H4 (cell line): ENCODE measurements around the gene FAM234B. TPM values are rescaled to one million over a fixed set of nuclear protein-coding genes. Genes with fewer than 3 reads are reported as not detected.
"Not testable (repeated sequence)": the region's sequence is repeated elsewhere in the genome, so short reads cannot be mapped to it uniquely, and the experiment has no call there.

Experiments used
- DNase-seq: peaks from one replicate; pipeline ENCODE4 v3.0.0-alpha.2; 2015; ENCODE audit warnings: low spot score
- total RNA-seq: library from RNA; depleted of rRNA; stranded (reverse); fragments of >200 nt; shearing (Covaris generic); gene quantifications from 2 replicates; pipeline ENCODE4 v1.2.3, GENCODE V29; 2014

The FAM234B gene
- total RNA-seq, 1 experiment from 2014 or later = 5.1 TPM

DNA sequence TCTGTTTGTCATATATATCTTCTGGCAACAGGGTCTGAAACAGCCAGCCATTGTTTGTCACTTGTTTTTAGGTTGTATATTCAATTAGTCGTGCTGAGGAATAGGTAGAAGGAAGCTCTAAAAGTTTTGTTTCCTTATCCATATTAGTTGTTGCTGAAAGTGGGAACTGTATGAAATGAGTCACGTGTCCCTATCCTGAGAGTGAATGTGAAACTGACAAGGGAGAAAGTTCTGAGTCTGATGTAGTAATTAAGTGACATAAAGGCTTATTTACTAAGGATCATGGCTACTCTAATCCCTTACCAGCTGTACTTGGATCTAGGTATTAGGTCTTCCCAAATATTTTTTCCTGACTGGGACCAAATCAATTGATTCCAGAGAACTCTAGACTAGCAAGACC, 16.4 kb downstream of the FAM234B start:
- DNase-seq = no peak

DNA sequence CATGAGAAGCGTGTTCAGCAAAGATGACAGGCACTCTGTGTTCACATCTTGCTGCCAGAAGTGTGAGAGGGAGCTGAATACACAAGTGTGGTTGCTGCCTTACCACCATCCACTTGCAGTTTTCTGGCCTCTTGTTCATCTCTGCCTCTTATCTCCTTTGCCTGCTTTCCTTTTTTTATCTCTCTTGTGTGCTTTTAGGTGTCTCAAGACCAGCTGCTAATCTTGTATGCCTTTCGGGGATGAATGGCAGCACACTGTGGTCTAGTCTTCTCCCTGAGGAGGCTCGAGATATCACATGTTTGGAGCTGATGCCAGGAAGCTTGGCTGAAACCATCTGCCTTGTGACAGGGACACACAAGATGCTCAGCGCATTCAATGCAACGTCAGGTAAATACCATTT, 17.2 kb downstream of the FAM234B start:
- no peak for DNase-seq

DNA sequence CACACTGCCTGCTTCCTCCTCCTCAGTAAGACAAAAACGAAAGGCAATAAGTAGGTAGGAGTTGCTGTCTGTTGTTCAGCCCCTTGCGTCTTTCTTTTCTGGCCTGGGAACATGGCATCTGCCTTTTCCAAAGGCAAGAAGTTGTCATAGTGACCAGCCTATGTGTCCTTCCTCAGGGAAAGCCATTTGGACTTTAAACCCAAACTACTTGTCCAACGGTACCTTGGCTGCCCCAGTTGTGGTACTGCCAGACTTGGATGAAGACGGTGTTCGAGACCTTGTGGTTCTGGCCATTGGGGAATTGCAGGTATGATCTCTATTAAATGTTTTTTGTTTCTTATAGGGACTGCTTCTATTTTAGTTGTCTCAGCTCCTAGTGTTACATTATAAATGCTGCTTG, 18.5 kb downstream of the FAM234B start:
- no peak for DNase-seq

DNA sequence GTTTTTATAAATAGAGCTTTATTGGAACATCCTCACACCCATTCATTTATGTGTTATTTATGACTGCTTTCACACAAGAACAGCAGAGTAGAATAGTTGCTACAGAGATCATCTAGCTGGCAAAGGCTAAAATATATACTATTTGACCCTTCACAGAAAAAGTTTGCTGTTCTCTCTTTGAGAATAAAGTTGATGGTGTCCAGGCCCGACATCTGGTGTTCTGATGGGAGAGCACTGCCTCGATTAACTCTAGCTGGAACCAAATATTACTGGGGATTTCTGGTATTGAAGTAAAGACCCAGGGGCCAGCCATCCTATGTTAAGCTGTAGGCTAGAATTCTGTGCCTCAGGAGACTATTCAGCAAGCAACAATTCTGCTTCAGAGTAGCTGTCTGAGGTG, 21.8 kb downstream of the FAM234B start:
- DNase-seq = no peak

DNA sequence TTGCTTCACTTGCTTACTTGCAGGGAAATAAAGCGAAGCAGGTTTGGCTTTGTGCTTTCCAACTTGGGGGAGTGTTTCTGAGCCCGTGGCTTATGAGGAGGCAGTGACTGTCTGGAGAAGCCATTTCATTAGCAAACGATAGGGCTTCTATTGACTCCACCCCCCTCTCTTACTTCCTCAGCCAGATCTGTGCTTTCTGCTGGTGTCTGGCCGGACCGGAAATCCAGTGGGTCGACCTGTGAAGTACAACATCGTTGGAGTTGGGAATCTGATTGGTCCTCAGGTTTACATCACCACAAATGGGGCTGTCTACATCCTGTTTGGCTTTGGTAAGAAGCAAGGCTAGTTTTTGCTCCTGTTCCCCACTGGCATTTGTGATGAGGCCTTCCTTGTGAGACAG, 22.3 kb downstream of the FAM234B start:
- no peak for DNase-seq

DNA sequence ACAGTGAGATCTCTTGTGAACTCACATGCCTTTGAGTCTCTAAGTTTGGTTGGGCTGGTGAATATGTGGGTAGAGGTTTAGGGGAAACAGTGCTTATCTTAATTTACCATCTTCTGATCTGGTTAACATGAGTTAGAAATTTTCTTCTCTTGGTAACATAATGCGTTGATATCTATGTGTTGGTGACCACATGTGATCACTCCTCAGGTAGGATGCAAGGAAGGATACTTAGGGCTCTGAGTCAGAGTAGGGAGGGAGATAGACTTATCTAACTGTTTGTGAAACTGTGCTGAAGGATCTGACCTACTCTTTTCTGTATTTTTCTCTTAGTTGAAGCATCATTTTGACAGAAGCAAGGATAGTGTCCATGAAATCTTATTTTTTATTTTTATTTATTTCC, 23.1 kb downstream of the FAM234B start:
- no peak for DNase-seq

DNA sequence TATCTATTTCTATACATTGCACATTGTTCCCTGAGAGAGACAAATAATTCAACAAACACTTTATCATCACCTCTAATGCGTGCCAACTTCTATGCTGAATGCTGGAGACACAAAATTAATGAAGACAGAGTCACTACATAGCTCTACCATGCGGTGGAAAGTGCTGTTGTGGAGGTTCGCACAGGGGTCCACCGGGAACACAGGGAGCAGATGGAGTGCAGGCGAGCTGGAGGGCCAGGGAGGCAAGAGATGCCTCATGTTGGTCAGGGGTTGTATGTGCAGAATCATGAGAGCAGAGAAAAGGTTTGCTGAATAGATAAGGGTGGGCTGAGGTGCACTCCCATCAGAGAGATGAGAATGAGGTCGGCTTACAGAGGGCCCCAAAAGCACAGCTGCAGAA, 25.2 kb downstream of the FAM234B start:
- no peak for DNase-seq

DNA sequence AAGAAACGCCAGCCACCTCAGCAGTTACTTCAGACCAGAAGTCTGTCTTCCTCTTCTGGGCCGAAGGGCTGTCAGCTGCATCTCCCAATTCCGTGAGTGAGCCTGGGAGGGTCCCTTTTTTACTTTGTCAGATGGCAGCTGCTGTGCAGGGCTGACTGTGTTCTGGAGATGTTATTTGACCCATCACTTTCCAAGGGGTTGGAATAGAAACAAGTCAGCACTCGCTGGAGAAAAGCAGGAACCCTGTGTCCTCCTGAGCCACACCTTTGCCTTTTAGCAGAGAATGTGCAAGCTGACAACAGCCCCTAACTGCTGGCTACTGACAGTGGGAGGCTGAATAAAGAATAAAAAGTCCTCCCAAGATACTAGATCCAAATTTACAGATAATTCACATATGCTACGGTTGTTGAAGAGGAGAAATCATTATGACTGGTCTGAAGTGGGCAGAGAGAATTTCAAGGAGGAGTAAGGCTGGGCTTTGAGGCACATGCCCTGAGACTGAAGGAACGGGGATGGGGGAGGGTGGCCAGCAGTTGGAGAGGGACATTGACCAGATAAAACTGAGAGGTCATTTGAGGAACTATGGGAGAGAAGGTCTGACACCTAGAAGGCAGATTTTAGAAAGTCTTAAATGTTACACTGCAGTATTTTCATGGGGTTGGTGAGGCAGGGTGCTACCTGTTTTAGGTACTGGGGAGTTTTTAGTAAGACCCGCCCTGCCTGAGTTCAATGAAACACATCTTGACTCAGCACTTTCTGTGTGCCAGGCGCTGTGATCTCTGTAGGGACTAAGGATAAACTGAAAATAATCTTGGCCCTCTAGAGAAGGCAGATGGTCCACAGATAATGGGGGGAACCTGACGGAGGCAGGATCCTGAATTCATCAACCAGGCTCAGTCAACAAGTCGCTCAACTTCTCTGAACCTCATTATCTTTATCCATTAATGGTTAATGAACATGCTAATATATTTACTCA, 27.4 kb downstream of the FAM234B start:
- no peak for DNase-seq

DNA sequence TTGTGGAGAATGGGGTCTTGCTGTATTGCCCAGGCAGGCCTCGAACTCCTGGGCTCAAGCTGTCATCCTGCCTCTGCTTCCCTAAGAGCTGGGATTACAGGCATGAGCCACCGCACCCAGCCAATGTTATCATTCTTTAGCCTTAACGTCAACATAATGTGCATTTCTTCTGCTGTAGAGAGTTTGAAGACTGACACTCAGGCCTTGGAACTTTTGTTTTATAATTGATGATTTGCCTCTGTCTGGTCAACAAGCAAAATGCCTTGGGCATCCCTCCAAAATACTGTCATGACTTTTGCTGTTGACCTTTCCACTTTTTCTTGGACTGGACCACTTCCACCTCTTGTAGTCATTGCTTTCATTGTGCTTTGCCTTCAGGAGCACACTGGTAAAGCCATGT, 29.0 kb downstream of the FAM234B start:
- no peak for DNase-seq

DNA sequence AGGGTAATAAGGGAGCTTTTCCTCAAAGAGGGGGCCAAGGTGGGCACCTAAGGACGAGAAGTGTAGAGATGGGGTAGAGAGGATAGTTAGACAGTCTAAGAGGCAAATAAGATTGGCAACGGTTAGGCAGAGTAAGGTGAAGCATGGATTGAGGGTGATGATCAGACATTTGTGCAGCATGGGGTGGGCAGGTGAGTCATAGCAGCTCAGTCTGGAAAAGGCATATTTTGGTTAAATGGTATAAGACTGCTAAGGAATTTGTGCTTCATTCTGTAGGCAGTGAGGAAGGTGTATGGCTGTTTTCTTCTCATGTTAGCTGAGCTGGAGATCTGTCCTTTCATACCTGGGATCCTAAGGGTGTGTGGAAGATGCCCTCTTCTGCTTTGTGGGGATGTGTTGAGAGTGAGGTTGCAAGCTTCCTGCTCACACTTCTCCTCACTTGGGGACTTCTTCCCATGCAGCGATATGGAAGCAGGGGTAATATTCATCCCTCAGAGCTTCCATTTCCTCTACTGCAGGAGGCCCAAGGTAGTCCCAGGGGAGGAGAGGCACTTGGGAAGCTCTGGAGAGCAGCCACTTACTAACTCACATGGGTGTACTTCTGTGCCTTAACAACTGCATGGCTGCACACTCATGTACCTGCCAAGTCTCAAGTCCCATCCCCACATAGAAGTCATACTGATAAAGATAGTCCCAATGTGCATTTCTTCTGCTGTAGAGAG, 30.4 kb downstream of the FAM234B start:
- DNase-seq = no peak

DNA sequence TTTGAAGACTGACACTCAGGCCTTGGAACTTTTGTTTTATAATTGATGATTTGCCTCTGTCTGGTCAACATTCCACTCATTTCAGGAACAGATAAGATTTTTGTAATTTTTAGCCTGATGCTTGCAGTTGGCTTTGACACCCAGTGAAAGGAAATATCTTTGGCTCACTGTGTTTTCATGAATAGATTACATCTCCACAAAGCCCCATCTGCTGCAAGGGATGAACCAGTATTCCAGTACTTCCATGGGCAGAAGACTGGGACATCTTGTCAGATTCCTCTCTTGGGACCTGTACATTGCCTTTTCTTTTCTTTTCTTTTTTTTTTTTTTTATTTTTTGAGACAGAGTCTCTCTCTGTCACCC, 30.9 kb downstream of the FAM234B start:
- DNase-seq = no peak

DNA sequence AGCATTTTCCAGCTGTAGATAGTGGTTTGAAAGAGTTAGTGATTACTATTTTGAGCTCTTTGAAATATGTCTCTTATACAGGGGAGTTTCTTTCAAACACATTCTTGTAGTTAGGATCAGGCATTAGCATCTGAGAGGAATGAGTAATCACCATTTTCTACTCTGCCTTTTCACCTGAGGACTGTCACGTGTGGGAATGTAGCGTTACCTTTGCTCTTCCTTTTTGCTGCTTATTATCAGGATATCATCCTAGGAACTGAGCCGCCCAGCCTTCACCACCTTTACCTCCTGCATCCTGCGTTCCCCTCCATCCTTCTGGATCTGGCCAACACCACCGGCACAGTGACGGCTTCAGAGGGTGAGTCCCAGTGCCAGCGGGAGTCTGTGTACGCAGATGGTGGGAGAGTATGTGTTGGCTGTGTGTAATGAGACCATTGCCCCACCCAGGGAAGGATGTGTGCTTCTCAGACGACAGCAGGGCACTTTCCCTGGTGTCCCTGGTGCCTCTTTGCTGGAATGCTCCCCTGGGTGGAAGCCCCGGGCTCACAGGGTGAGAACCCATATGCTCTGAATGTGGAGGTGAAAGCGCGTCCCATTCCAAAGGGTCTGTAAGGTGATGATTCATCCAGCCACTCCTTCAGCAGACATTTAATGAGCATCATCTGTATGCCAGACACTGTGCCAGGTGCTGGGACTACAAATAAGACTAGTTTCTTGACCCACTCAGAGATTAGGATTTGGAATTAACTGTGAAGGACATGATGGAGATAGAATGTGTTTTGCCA, 31.8 kb downstream of the FAM234B start:
- DNase-seq = no peak

DNA sequence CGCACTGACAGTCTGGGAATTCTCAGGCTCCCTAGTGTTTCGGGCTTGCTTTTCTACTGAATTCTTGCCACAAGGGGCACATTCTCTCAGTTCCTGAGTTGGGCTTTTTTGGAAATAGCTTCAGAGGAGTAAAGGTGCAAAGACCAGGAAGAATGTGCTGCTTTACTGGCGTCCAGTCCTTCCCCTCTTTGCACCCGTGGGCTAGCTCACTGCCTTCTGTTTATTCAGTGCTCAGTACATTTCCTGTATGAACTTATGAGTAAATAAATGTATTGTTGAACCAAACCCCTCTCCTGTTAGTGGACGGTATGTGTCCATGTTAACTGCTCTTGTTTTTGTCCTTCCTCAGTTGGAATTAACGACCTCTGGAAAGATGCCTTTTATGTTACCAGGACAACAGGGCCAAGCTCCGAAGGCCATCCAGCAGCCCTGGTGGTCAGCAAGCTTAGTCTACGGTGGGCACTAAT, 35.3 kb downstream of the FAM234B start:
- no peak for DNase-seq

DNA sequence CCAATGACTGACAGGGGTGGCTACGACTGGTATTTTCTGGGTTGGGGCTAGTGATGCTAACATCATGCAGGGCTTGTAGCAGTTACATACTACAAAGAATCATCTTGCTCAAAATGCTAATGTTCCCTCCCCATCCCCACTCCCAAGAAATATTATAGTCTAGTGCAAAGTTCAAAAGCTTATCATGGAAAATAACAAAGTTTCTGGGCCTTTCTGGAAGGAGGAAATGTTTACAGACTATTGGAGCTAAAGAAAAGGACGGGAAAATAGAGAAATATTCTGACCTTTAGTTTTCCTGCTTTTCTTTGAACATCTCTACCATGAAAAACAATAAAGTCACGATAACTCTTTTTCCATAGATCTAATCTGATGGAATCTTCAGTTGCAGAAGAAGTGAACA, 36.1 kb downstream of the FAM234B start:
- DNase-seq = no peak

DNA sequence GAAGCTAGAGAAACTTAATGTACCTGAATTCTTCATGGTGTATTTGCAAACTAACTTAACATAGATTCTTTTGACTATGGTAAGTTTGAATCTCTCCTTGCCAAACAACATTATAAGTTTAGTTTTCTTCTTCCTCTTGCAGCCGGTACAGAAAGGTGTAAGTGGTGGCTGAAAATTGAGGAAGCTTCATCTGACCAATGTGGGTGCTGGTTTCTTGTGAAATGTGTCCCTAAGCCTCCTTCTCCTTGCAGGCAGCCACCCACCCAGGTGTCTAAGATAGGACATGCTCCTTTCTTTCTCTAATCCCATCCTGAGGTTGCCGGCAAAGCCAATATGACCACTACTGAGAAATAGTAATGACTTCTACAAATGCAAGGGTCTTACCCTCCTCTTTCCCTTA, 38.7 kb downstream of the FAM234B start:
- DNase-seq = no peak

DNA sequence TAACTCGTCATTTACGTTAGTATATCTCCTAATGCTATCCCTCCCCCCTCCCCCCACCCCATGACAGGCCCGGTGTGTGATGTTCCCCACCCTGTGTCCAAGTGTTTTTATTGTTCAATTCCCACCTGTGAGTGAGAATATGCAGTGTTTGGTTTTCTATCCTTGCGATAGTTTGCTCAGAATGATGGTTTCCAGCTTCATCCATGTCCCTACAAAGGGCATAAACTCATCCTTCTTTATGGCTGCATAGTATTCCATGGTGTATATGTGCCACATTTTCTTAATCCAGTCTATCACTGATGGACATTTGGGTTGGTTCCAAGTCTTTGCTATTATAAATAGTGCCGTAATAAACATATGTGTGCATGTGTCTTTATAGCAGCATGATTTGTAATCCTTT, 39.5 kb downstream of the FAM234B start:
- not testable (repeated sequence) for DNase-seq

DNA sequence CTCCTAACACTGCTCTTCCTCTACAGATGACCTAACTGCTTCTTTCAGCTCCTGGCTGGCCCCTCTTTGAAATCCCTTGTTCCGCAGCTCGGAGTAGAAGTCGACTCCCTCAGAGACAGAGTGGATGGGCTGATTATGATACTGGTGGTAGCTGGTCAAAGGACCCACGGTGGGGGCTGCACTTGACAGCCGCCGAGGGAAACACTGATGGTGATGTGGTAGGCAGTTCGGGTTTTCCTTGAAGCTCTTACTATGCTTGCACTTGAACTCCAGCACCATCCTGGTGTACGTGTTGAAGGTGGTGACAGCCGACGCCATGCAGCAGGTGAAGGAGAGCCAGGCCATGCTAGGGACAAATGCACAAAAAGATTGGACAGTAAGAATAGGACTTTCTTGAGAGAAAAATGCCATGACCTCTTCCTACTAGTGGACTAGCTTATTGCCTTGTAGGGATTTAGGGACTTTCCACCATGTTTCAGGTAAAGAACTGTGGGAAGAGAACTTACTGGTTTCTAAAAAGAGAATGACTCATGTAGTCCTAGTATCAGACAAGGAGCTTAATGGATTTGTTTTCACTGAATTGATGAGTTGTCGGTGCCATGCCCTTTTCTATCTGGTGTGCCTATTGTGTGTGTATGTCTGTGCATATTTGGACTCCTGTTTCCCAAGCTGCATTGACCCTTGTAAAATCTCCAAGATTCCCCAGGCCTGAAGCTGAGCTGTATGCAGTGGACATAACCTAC, 40.9 kb downstream of the FAM234B start:
- DNase-seq = no peak

DNA sequence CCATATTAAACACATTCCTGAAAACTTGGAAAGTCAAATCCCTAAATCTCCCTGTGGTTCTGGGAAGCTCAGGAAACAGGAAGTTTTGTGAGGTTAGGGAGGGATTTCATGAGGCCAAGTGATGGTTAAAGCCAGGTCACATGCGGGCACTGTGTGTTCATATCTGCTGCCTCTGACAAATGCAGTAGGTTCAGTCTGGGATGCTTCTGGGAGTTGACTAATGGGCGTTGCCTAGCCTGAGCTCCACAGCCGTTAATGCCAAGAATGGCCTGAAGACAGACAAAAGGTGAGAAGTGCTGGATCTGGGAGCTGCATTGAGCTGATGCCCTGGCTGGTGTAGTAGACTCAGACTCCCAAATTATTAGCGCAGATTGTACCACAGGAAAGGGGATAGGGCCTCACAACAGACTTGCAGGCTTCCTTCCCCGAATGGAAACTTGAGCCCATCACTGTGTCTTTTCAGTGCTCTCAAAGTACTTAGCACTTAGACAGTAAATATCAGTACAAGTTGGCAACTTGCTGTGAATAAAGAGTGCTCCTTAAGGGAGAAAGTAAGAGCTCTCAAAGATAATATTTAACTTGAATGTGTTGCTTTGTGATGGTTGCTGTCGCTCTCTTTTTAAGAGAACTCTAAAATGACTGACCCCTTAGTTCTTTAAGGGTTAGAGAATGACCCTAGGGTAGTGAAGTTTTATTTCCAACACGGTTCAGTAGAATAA, 41.9 kb downstream of the FAM234B start:
- DNase-seq = no peak

DNA sequence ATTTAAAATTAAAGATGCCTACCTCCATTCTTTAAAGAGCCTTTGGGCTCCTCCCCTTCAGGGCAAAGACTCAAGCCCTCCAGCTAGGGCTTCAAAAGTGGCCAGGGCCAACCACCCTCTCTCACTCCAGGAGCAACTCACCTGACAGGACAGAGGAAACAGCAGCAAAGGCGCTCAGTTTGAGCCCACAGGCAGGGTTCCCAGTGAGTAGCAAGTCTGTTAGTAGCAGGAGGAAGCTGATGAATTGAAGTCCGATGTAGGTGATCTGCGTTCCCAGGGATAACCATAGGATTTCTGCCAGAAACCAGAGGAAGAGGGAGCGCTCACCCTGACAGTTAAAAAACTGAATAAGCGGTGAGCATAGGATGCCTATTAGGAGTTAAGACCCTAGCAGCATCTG, 43.6 kb downstream of the FAM234B start:
- no peak for DNase-seq

DNA sequence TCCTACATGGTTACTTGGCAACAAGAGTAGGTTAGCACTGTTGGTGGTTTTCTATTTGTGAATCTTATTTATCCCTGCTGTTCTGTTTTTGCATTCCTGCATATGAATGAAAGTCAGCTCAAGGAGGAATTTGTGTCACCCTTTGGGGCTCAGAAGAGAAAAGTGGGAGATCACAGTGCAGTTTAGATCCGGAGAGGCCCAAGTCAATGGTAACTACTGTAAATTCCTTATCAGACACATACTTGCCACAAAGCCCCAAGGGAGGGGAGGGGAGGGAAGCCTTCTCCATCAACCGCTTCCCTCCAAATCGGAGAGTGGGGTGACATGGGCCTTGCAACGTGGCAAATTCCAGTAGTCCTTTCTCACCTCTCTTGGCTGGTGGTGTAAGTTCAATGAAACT, 44.3 kb downstream of the FAM234B start:
- no peak for DNase-seq

DNA sequence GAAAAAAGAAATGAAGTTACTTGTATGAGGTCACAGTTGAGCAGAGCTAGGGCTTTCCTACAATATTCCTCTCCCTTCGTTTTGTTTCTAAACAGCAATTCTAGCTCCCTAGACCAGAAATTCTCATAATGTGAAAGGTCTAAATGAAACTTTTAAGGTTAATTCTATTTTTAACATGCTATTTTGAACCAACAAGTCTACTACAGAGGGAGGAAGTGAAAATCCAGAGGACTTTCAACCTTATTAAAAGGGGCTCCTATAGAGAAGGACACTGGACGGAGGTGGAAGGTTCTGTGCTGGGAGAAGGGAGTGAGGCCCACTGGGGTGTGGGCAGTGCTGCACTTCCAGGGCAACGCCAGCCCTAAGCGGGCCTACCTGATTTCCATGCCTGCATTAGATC, 45.9 kb downstream of the FAM234B start:
- DNase-seq = no peak
